Uterus (tissue), 4 donors: ENCODE data around the gene PAQR5. TPM values are rescaled to one million over a fixed set of nuclear protein-coding genes. Genes with fewer than 3 reads are reported as not detected.

Source experiments
- DNase-seq, 2 donors: peaks; one replicate each; pipeline ENCODE4 v3.0.0-alpha.2; 2019 to 2020
- H3K27ac ChIP-seq, 2 donors: fragments of 200-600 bp; sonication (generic); 1 replicate in 1 of 2; 2 replicates in 1 of 2; pipeline ENCODE4 v1.5.1; 2016 to 2018
- H3K27me3 ChIP-seq, 2 donors: fragments of 200-600 bp; sonication (generic); one replicate each; pipeline ENCODE4 v1.5.1; 2018 to 2019; ENCODE audit warnings: control low read depth in 1 of 2
- H3K36me3 ChIP-seq, 2 donors: fragments of 200-600 bp; sonication (generic); one replicate each; pipeline ENCODE4 v1.5.1; 2019; ENCODE audit warnings: control low read depth in 1 of 2
- H3K4me1 ChIP-seq, 2 donors: fragments of 200-600 bp; sonication (generic); one replicate each; pipeline ENCODE4 v1.5.1; 2018 to 2019; ENCODE audit warnings: control low read depth in 1 of 2
- H3K4me3 ChIP-seq, 2 donors: fragments of 200-600 bp; sonication (generic); 1 replicate in 1 of 2; 2 replicates in 1 of 2; pipeline ENCODE4 v1.5.1; 2018 to 2019; ENCODE audit warnings: mild to moderate bottlenecking in 1 of 2
- H3K9me3 ChIP-seq, 2 donors: fragments of 200-600 bp; sonication (generic); one replicate each; pipeline ENCODE4 v1.5.1; 2019; ENCODE audit warnings: control low read depth in 1 of 2
- POLR2A ChIP-seq, 2 donors: fragments of 450-650 bp; IDR thresholded peaks; one replicate each; pipeline ENCODE4 v1.6.1; 2016; ENCODE audit warnings: antibody characterized with exemption in 2 of 2, mild to moderate bottlenecking in 1 of 2, moderate library complexity in 1 of 2
- intact Hi-C: fragments of 100-400 bp; cut with DNase I; formaldehyde crosslinking; loops from one replicate; pipeline ENCODE4 v1.15.1; 2023; ENCODE audit warnings: low total_unique reads
- total RNA-seq, 4 donors: library from RNA; depleted of rRNA in 3 of 4; stranded (reverse); fragments of >200 nt in 3 of 4; gene quantifications; one replicate each; pipeline versions ENCODE4 v1.1.0 to v1.2.4, GENCODE V29; 2014 to 2023
- TF ChIP-seq, protein P1 (sequence below), 4 experiments: fragments of 200-600 bp in 2 of 4; fragments of 450-650 bp in 2 of 4; sonication (generic) in 2 of 4; IDR thresholded peaks; one replicate each; pipeline ENCODE4 v1.5.1; 2016 to 2019; ENCODE audit warnings: antibody characterized with exemption in 4 of 4, mild to moderate bottlenecking in 2 of 4, moderate library complexity in 1 of 4
- donor health status: DM: yes; HTN: yes; CAD: no.

The PAQR5 gene
- total RNA-seq, 4 donors from 2014 or later = 0.28 to 0.61 TPM; not detected in 2

DNA sequence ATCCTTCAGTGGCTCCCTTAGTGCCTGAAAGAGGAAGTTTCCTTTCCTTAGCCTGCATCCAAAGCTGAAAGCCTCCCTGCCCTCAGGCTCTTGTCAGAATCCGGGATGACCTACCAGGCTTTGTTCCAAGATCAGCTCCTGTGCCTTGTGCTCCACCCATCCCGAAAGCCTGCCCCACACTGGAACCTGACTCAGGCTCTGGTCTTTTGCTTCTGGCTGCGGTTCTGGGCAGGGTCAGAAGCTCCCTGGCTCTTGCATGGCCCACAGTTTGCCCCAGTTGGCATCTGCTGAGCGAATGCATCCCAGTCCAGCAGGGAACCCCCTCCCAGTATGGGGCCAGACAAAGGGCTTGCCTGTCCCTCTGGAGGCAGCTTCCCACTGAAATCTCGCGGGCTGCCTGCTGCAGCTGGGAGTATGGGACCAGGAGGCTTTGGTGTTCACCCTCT, 89.6 kb downstream of the PAQR5 start:
- DNase-seq = no peak
- H3K4me3 ChIP-seq = no peak overlapping the region
- intact Hi-C loops = no loop called here
- no peaks in the 10 kb centered on the region for H3K27me3 ChIP-seq
- H3K36me3 ChIP-seq = no peaks in the 10 kb centered on the region
- H3K27ac ChIP-seq = no peak overlapping the region
- H3K4me1 ChIP-seq = no peaks in the 10 kb centered on the region
- no peak for TF ChIP-seq POLR2A (IDR thresholded peaks at IDR 0.05)
- TF ChIP-seq, protein P1, sequence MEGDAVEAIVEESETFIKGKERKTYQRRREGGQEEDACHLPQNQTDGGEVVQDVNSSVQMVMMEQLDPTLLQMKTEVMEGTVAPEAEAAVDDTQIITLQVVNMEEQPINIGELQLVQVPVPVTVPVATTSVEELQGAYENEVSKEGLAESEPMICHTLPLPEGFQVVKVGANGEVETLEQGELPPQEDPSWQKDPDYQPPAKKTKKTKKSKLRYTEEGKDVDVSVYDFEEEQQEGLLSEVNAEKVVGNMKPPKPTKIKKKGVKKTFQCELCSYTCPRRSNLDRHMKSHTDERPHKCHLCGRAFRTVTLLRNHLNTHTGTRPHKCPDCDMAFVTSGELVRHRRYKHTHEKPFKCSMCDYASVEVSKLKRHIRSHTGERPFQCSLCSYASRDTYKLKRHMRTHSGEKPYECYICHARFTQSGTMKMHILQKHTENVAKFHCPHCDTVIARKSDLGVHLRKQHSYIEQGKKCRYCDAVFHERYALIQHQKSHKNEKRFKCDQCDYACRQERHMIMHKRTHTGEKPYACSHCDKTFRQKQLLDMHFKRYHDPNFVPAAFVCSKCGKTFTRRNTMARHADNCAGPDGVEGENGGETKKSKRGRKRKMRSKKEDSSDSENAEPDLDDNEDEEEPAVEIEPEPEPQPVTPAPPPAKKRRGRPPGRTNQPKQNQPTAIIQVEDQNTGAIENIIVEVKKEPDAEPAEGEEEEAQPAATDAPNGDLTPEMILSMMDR (IDR thresholded peaks at IDR 0.05) = no peak
- no peaks in the 10 kb centered on the region for H3K9me3 ChIP-seq

DNA sequence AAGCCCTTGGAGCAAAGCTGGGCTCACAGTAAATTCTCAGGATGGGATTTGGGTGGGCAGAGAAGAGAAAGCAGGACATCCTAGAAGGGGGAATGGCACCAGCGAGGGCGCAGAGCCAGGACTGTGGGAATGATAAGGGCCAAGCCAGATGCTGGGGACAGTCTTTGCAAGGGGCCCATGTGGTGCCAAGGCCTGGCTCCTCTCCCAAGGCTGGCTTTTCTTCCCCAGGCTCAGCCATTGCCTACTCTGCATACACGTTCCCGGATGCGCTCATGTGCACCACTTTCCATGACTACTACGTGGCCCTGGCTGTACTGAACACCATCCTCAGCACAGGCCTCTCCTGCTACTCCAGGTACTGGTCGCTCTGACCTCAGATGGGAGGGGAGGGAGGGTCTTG, 90.7 kb downstream of the PAQR5 start:
- no peak for DNase-seq
- H3K36me3 ChIP-seq = no peaks in the 10 kb centered on the region
- intact Hi-C loops = no loop called here
- peaks cover 0 to 5% of the 10 kb centered on the region in 2 donors for H3K4me1 ChIP-seq
- no peak overlapping the region for H3K4me3 ChIP-seq
- H3K27ac ChIP-seq = no peak overlapping the region
- TF ChIP-seq, protein P1 (IDR thresholded peaks at IDR 0.05) = no peak
- TF ChIP-seq POLR2A (IDR thresholded peaks at IDR 0.05) = no peak
- no peaks in the 10 kb centered on the region for H3K27me3 ChIP-seq
- no peaks in the 10 kb centered on the region for H3K9me3 ChIP-seq

DNA sequence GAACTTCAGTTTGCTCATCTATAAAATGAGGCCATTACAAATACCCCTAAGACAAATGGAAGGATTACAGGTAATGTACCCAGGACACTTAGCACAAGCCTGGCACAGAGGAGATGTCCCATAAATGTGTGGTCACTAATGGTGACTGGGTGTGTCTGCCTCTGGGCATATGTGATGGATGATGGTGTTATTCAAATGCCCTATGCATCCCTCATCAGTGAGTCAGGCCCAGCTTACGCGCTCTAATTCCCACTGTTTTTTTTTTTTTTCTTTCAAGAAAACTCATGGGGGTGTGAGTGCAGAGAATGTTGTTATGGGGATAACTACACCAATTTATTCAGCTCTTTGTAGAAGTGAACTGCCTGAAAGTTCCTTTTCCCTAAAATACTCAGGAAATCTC, 91.9 kb downstream of the PAQR5 start:
- Histone ChIP-seq H3K4me1 (peaks cover 0 to 6% of the 10 kb centered on the region in 2 donors), H3K27me3 (no peaks in the 10 kb centered on the region), H3K4me3 (no peak overlapping the region), H3K27ac (no peak overlapping the region), H3K9me3 (no peaks in the 10 kb centered on the region), H3K36me3 (no peaks in the 10 kb centered on the region)
- no peak for DNase-seq
- intact Hi-C loops = loop anchor here (5.0 kb wide), 1 partner anchor 333 kb away; no protein-coding TSS in a partner anchor
- TF ChIP-seq, protein P1 (IDR thresholded peaks at IDR 0.05) = no peak

DNA sequence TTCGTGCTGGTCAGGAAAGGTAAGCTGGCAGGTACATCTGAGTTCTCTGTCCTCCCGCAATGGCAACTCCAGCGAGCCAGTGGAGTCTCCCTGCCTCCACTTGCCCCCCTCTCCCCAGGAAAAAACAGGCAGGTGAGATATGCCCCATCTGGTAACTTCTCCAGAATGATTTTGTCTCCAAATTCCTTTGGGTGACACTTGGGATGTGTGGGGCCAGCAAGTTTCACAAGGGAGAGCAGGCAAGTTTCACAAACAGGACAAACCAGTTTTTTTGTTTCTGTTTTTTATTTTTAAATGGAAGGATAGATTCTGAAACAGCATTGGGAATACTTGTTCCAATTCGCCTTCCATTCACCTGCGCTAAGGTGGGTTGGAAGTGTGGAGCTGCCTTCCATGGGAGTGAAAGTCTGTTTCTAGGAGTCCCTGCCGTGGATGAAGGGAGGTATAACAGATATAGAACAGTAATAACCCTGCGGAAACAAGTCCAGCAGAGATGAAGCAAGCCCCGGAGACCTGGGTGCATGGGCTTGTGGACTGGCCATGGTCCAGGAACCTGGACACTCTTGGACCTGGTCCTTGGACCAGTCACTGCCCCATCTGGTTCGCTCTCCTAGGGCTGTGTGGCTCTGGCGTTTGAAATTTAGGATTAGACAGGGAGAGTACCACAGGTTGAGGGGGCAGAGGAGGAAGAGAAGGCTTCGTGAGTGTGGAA, 92.5 kb downstream of the PAQR5 start:
- no peaks in the 10 kb centered on the region for H3K36me3 ChIP-seq
- H3K27me3 ChIP-seq = no peaks in the 10 kb centered on the region
- DNase-seq = no peak
- no peak overlapping the region for H3K27ac ChIP-seq
- no peak overlapping the region for H3K4me3 ChIP-seq
- H3K9me3 ChIP-seq = no peaks in the 10 kb centered on the region
- TF ChIP-seq, protein P1 (IDR thresholded peaks at IDR 0.05) = no peak
- no peak for TF ChIP-seq POLR2A (IDR thresholded peaks at IDR 0.05)
- intact Hi-C loops = loop anchor here (5.0 kb wide), 1 partner anchor 334 kb away; no protein-coding TSS in a partner anchor
- H3K4me1 ChIP-seq = peaks cover 0 to 6% of the 10 kb centered on the region in 2 donors

DNA sequence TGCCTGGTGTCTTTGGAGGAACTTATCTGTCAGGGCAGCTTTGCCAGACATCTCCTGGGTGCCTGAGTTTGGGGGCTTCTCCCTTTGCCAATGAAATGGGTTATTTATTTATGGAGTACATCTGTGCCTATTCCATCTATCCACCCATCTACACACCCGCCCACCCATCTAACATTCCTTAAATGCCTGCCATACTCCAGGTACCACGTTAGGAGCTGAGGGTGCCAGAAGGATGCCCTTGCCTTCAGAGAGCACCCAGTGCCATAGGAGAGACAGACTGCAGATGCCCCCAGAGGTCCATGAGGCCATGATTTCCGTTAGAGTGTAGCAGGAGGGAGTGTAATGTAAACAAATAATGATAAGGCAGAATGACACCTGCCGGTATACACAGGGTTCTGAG, 93.6 kb downstream of the PAQR5 start:
- H3K4me3 ChIP-seq = no peak overlapping the region
- H3K9me3 ChIP-seq = no peaks in the 10 kb centered on the region
- TF ChIP-seq, protein P1 (IDR thresholded peaks at IDR 0.05) = no peak
- no peak for TF ChIP-seq POLR2A (IDR thresholded peaks at IDR 0.05)
- intact Hi-C loops = loop anchor here (5.0 kb wide), 1 partner anchor 335 kb away; no protein-coding TSS in a partner anchor
- H3K36me3 ChIP-seq = no peaks in the 10 kb centered on the region
- no peaks in the 10 kb centered on the region for H3K27me3 ChIP-seq
- H3K27ac ChIP-seq = no peak overlapping the region
- H3K4me1 ChIP-seq = peaks cover 0 to 6% of the 10 kb centered on the region in 2 donors
- DNase-seq = no peak
